GM12878 (cell line): Measurements from ENCODE around the gene EPHA1. TPM values are rescaled to one million over a fixed set of nuclear protein-coding genes. Genes with fewer than 3 reads are reported as not detected.

Experiments
- ATAC-seq: fragments of 200-7000 bp; cut with Tn5 transposase; 3 replicates; pipeline ENCODE4 v1.9.1; 2020; ENCODE audit warnings: mild to moderate bottlenecking, moderate library complexity
- BruUV-seq: library from RNA; stranded (reverse); fragments of 400-500 nt; replicated peaks from 2 replicates; lab custom pipeline; 2021; lab: Mats Ljungman, UMichigan
- CTCF ChIA-PET: fragments of 300-600 bp; sonication (Branson Sonifier 250); formaldehyde crosslinking; extraction: SDS; loops from one replicate; lab custom pipeline; 2021; ENCODE audit warnings: inconsistent platforms; lab: Yijun Ruan, JAX
- POLR2A ChIA-PET: fragments of 350-600 bp; formaldehyde crosslinking; extraction: SDS; loops from one replicate; lab custom pipeline; 2021; ENCODE audit warnings: inconsistent platforms; lab: Charles Lee
- RAD21 ChIA-PET: fragments of 300-600 bp; sonication (Branson Sonifier 250); formaldehyde crosslinking; loops from one replicate; lab custom pipeline; 2023; ENCODE audit warnings: antibody characterized with exemption; ENCODE audit not compliant: unreplicated experiment; lab: Charles Lee
- SMC1A ChIA-PET: fragments of 300-600 bp; sonication (Branson Sonifier 250); formaldehyde crosslinking; loops from one replicate; lab custom pipeline; 2023; ENCODE audit not compliant: unreplicated experiment, uncharacterized antibody; lab: Charles Lee
- DNase-seq: peaks from one replicate; pipeline ENCODE4 v3.0.0-alpha.2; 2011; ENCODE audit warnings: low read depth, low spot score
- FAIRE-seq: peaks from 3 replicates; lab custom pipeline; 2011; peaks lifted over from hg19 to GRCh38; lab: Jason Lieb, UNC
- H2AFZ ChIP-seq: 2 replicates; pipeline ENCODE4 v1.6.0; 2011; ENCODE audit warnings: low read depth, low read length, control low read depth; ENCODE audit not compliant: control insufficient read depth
- H3K27ac ChIP-seq: 2 replicates; pipeline ENCODE4 v1.5.1; 2011; ENCODE audit warnings: control low read depth; ENCODE audit not compliant: control insufficient read depth, insufficient read depth
- H3K27me3 ChIP-seq, 2 experiments: replicated peaks in 1 of 2; 2 replicates each; pipeline versions ENCODE4 v1.6.0 to v1.6.1; 2011; ENCODE audit warnings: low read length in 1 of 2; ENCODE audit not compliant: control insufficient read depth in 2 of 2, insufficient read depth in 2 of 2
- H3K36me3 ChIP-seq, 2 experiments: 2 replicates each; pipeline ENCODE4 v1.5.1; 2011; ENCODE audit warnings: low read length in 1 of 2; ENCODE audit not compliant: control insufficient read depth in 2 of 2, insufficient read depth in 2 of 2
- H3K4me1 ChIP-seq: 2 replicates; pipeline ENCODE4 v1.6.1; 2011; ENCODE audit warnings: mild to moderate bottlenecking, low read length, moderate library complexity, mixed read lengths; ENCODE audit not compliant: control insufficient read depth, insufficient read depth
- H3K4me2 ChIP-seq: 2 replicates; pipeline ENCODE4 v1.6.0; 2011; ENCODE audit warnings: control low read depth; ENCODE audit not compliant: control insufficient read depth, insufficient read depth
- H3K4me3 ChIP-seq: fragments of 200-600 bp; sonication (generic); 2 replicates; pipeline ENCODE4 v1.5.1; 2016
- H3K79me2 ChIP-seq: 2 replicates; pipeline ENCODE4 v1.6.0; 2011; ENCODE audit warnings: low read length; ENCODE audit not compliant: control insufficient read depth, insufficient read depth
- H3K9ac ChIP-seq: 2 replicates; pipeline ENCODE4 v1.8.0; 2011; ENCODE audit warnings: low read length, control low read depth, mixed read lengths; ENCODE audit not compliant: control insufficient read depth, insufficient read depth
- H3K9me3 ChIP-seq: replicated peaks from 3 replicates; pipeline ENCODE4 v1.5.1; 2011; ENCODE audit warnings: mild to moderate bottlenecking, low read length; ENCODE audit not compliant: control insufficient read depth, insufficient read depth
- H4K20me1 ChIP-seq: 2 replicates; pipeline ENCODE4 v1.6.0; 2011; ENCODE audit not compliant: control insufficient read depth, insufficient read depth
- GABPA ChIP-seq: IDR thresholded peaks from 2 replicates; pipeline ENCODE4 v1.6.1; 2014; ENCODE audit warnings: antibody characterized with exemption, low read depth, mild to moderate bottlenecking, inconsistent platforms
- PAX5 ChIP-seq: IDR thresholded peaks from 2 replicates; pipeline ENCODE4 v1.6.1; 2011; ENCODE audit warnings: low read depth, low read length, borderline replicate concordance
- POLR2A ChIP-seq: IDR thresholded peaks from 2 replicates; pipeline ENCODE4 v1.6.1; 2011; ENCODE audit warnings: low read depth, mild to moderate bottlenecking, low read length
- RAD51 ChIP-seq: fragments of 450-650 bp; IDR thresholded peaks from 2 replicates; pipeline ENCODE4 v1.6.1; 2016; ENCODE audit warnings: moderate library complexity, mild to moderate bottlenecking, inconsistent platforms
- WGBS: methylation state at CpG from one replicate; pipeline ENCODE4 v1.1.6; 2016; ENCODE audit warnings: low lambda C conversion rate; ENCODE audit not compliant: insufficient replicate concordance, insufficient coverage; ENCODE audit errors: missing lambda C conversion rate; 5-methylcytosine and 5-hydroxymethylcytosine counted together
- in situ Hi-C: fragments of 300-500 bp; cut with MboI; formaldehyde crosslinking; loops from 9 replicates; pipeline ENCODE4 v1.14.3; 2018; ENCODE audit warnings: mixed read lengths
- intact Hi-C: fragments of 100-400 bp; cut with micrococcal nuclease; formaldehyde crosslinking; loops from one replicate; pipeline ENCODE4 v1.14.2; 2022; ENCODE audit not compliant: unreplicated experiment
- polyA plus RNA-seq, 11 experiments: library from polyadenylated mRNA; depleted of rRNA in 4 of 11; unstranded in 6 of 11; stranded (reverse) in 5 of 11; fragments of >200 nt; fragmentation: Nextera tagmentation in 4 of 11; fragmentation: Illumina TruSeq in 1 of 11; extraction: Ambion mirVana in 4 of 11; extraction: Trizol in 1 of 11; gene quantifications; 1 replicate in 1 of 11; 2 replicates in 10 of 11; pipeline versions ENCODE4 v1.2.1 to v1.2.3, GENCODE V29; 2011 to 2016; ENCODE audit warnings: inconsistent platforms in 2 of 11, missing spikeins in 2 of 11, low read depth in 1 of 11
- total RNA-seq, 4 experiments: library from RNA; depleted of rRNA in 3 of 4; stranded (reverse); fragments of >200 nt in 3 of 4; fragmentation: Illumina TruSeq in 1 of 4; extraction: Trizol in 1 of 4; gene quantifications; 2 replicates each; pipeline versions ENCODE4 v1.2.1 to v1.2.3, GENCODE V29; 2013 to 2021
- TF ChIP-seq, protein P1 (sequence below): IDR thresholded peaks from 2 replicates; pipeline ENCODE4 v1.6.1; 2011; ENCODE audit warnings: borderline replicate concordance, low read depth, mild to moderate bottlenecking, moderate library complexity, mixed read lengths, low read length; ENCODE audit not compliant: insufficient read depth; ENCODE audit errors: extremely low read length
- TF ChIP-seq, protein P2 (sequence below), 3 experiments: IDR thresholded peaks in 2 of 3; conservative IDR thresholded peaks in 1 of 3; 2 replicates each; pipeline ENCODE4 v1.5.1; 2011; ENCODE audit warnings: low read depth in 3 of 3, low read length in 3 of 3, mild to moderate bottlenecking in 3 of 3, control low read depth in 2 of 3, moderate library complexity in 2 of 3, inconsistent platforms in 1 of 3, mixed read lengths in 1 of 3; ENCODE audit not compliant: control insufficient read depth in 2 of 3, insufficient read depth in 1 of 3; ENCODE audit errors: extremely low read depth in 1 of 3

The EPHA1 gene
- total and polyA plus RNA-seq, 10 of the 15 experiments (the other 5 are each of a cell fraction or from before 2014, with no cell fraction given) = 0.11 to 0.35 (median 0.24) TPM; not detected in 6

DNA sequence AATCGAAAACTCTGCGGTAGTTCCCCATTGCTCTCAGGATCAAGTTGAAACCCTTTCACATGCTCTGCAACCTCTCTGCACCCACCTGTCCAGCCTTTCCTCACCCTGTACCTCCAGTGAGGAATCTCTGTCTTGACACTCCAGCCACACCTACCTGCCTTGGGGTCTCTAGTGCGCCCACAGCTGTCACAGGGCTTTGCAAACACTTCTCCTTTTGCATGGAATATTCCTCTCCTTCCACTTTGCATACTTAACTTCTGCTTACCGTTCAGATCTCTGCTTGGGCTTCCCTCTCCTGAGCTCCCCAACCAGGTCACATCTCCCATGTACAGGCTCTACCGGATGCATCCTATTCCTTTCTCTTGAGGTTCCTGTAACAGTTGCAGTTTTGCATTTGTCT, 34.1 kb downstream of the EPHA1 start:
- CTCF ChIA-PET = interaction anchor here (2.0 to 3.5 kb wide), 2 partner anchors 42 to 134 kb away, joined by 7 to 12 read pairs; no protein-coding TSS in a partner anchor
- in situ Hi-C loops (no loop called here), intact Hi-C loops (no loop called here)
- no peak for DNase-seq
- WGBS = 57% methylated on average over 5 of the region's 5 CpGs
- no peak for ATAC-seq
- H3K27me3 ChIP-seq = no peaks in the 10 kb centered on the region
- H4K20me1 ChIP-seq = no peaks in the 10 kb centered on the region
- H3K4me3 ChIP-seq = no peak overlapping the region
- no peak overlapping the region for H3K9ac ChIP-seq
- H2AFZ ChIP-seq = no peak overlapping the region
- H3K9me3 ChIP-seq = no peaks in the 10 kb centered on the region
- RAD21 ChIA-PET = no interaction called here
- BruUV-seq = no TSS peak
- no peak for TF ChIP-seq POLR2A
- no peak for TF ChIP-seq PAX5
- TF ChIP-seq, protein P1, sequence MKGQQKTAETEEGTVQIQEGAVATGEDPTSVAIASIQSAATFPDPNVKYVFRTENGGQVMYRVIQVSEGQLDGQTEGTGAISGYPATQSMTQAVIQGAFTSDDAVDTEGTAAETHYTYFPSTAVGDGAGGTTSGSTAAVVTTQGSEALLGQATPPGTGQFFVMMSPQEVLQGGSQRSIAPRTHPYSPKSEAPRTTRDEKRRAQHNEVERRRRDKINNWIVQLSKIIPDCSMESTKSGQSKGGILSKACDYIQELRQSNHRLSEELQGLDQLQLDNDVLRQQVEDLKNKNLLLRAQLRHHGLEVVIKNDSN = no peak
- H3K79me2 ChIP-seq = no peaks in the 10 kb centered on the region; the same call in 1 of the 2 replicates
- FAIRE-seq = no peak
- SMC1A ChIA-PET = interaction anchor here (1.0 to 2.6 kb wide), 2 partner anchors 73 to 134 kb away, joined by 3 to 7 read pairs; no protein-coding TSS in a partner anchor
- H3K27ac ChIP-seq = no peak overlapping the region
- no peaks in the 10 kb centered on the region for H3K36me3 ChIP-seq
- POLR2A ChIA-PET = interaction anchor here (0.9 kb wide), 1 partner anchor 18 kb away, joined by 3 read pairs; no protein-coding TSS in a partner anchor
- no peak overlapping the region for H3K4me2 ChIP-seq
- H3K4me1 ChIP-seq = peaks cover 9% of the 10 kb centered on the region

DNA sequence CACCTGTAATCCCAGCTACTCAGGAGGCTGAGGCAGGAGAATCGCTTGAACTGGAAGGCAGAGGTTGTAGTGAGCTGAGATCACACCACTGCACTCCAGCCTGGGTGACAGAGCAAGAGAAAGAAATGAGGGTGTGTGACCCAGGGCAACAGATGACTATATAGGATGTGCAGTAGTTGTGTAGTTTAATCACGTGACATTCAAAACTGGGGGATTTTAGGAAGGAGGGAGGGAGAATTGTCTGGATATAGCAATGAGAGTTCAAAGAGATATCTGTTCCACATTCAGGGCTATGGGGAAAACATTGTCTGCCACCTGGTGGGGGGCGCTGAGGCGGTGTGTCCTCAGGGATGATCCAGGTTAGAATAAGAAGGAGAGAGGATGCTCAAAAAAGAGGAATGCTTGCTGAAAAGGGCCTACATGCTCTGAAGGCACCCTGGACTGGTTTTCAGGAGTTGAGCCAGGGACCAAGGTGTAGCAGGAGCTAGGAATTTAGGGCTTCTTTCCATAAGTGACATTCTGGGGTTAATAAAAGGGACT, 35.3 kb downstream of the EPHA1 start:
- SMC1A ChIA-PET = interaction anchor here (2.6 kb wide), 1 partner anchor 133 kb away, joined by 7 read pairs; no protein-coding TSS in a partner anchor
- 79% methylated on average over 4 of the region's 4 CpGs for WGBS
- RAD21 ChIA-PET = interaction anchor here (1.1 kb wide), 1 partner anchor 34 kb away, joined by 3 read pairs; no protein-coding TSS in a partner anchor

More for the DNA sequence above, 35.3 kb downstream of the EPHA1 start:
- Histone ChIP-seq H3K9ac (no peak overlapping the region), H3K4me1 (peaks cover 4% of the 10 kb centered on the region), H4K20me1 (no peaks in the 10 kb centered on the region), H3K27ac (no peak overlapping the region), H3K4me2 (no peak overlapping the region), H3K79me2 (no peaks in the 10 kb centered on the region), H3K4me3 (no peak overlapping the region), H3K9me3 (no peaks in the 10 kb centered on the region), H3K36me3 (no peaks in the 10 kb centered on the region), H3K27me3 (no peaks in the 10 kb centered on the region; a peak in 1 of 4 replicates), H2AFZ (no peak overlapping the region)
- TF ChIP-seq GABPA = no peak
- TF ChIP-seq, protein P2, sequence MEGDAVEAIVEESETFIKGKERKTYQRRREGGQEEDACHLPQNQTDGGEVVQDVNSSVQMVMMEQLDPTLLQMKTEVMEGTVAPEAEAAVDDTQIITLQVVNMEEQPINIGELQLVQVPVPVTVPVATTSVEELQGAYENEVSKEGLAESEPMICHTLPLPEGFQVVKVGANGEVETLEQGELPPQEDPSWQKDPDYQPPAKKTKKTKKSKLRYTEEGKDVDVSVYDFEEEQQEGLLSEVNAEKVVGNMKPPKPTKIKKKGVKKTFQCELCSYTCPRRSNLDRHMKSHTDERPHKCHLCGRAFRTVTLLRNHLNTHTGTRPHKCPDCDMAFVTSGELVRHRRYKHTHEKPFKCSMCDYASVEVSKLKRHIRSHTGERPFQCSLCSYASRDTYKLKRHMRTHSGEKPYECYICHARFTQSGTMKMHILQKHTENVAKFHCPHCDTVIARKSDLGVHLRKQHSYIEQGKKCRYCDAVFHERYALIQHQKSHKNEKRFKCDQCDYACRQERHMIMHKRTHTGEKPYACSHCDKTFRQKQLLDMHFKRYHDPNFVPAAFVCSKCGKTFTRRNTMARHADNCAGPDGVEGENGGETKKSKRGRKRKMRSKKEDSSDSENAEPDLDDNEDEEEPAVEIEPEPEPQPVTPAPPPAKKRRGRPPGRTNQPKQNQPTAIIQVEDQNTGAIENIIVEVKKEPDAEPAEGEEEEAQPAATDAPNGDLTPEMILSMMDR (IDR thresholded peaks at IDR 0.05 in 2 of 3, conservative IDR thresholded peaks at IDR 0.05 in 1 of 3; ENCODE audit: control insufficient read depth in 2 of 3, extremely low read depth in 1 of 3, insufficient read depth in 1 of 3, low read depth in 3 of 3, low read length in 3 of 3) = peak in 1 of 3 experiments; percentile 18; a peak in 1 of 6 replicates
- TF ChIP-seq RAD51 = peak; percentile 44; the same call in 1 of the 2 replicates
- in situ Hi-C loops (no loop called here), intact Hi-C loops (no loop called here)
- BruUV-seq = no TSS peak
- POLR2A ChIA-PET = no interaction called here
- CTCF ChIA-PET = interaction anchor here (1.0 to 3.5 kb wide), 3 partner anchors 11 to 132 kb away, joined by 3 to 12 read pairs (median 4); no protein-coding TSS in a partner anchor
- FAIRE-seq = no peak
- no peak for DNase-seq
- ATAC-seq = no peak
